Naive thymus-derived CD4-positive, alpha-beta T cell (primary cell): ENCODE data around the gene SLC39A6. TPM values are rescaled to one million over a fixed set of nuclear protein-coding genes. Genes with fewer than 3 reads are reported as not detected.
A peak's percentile ranks its signal among the peaks of the same experiment; 100 is the strongest.
"Not testable (repeated sequence)": the region's sequence is repeated elsewhere in the genome, so short reads cannot be mapped to it uniquely, and the experiment has no call there.

Source experiments
- ATAC-seq: fragments of 150-1000 bp; cut with Tn5 transposase; 2 replicates; pipeline ENCODE4 v1.10.0; 2021; ENCODE audit warnings: mild to moderate bottlenecking, moderate library complexity
- CTCF ChIA-PET: fragments of 350-600 bp; sonication (Branson Sonifier 250); formaldehyde crosslinking; loops from one replicate; lab custom pipeline; 2021; ENCODE audit warnings: antibody characterized with exemption; lab: Charles Lee
- POLR2A ChIA-PET: fragments of 350-600 bp; sonication (Branson Sonifier 250); formaldehyde crosslinking; loops from one replicate; lab custom pipeline; 2021; ENCODE audit warnings: antibody characterized with exemption, inconsistent platforms; lab: Charles Lee
- DNase-seq, 9 donors: peaks; one replicate each; pipeline versions ENCODE4 v3.0.0 to v3.0.0-alpha.2; 2020 to 2022; ENCODE audit warnings: mixed read lengths in 1 of 9
- H3K27ac ChIP-seq: one replicate; pipeline ENCODE4 v1.7.0; 2013; ENCODE audit warnings: mild to moderate bottlenecking, low read depth, low read length, moderate library complexity
- H3K27me3 ChIP-seq, 2 donors: one replicate each; pipeline ENCODE4 v1.7.0; 2013; ENCODE audit warnings: low read length in 2 of 2, mild to moderate bottlenecking in 2 of 2, moderate library complexity in 2 of 2; ENCODE audit not compliant: control insufficient read depth in 2 of 2, insufficient read depth in 2 of 2
- H3K36me3 ChIP-seq, 3 experiments: 1 replicate in 2 of 3; 2 replicates in 1 of 3; pipeline ENCODE4 v1.7.0; 2013; ENCODE audit warnings: low read length in 3 of 3, mild to moderate bottlenecking in 3 of 3, moderate library complexity in 1 of 3; ENCODE audit not compliant: insufficient read depth in 3 of 3, control insufficient read depth in 2 of 3
- H3K4me1 ChIP-seq, 2 donors: one replicate each; pipeline ENCODE4 v1.7.0; 2013; ENCODE audit warnings: low read length in 2 of 2, mild to moderate bottlenecking in 2 of 2, moderate library complexity in 1 of 2; ENCODE audit not compliant: control insufficient read depth in 2 of 2, insufficient read depth in 2 of 2
- H3K4me3 ChIP-seq: 2 replicates; pipeline ENCODE4 v1.7.0; 2013; ENCODE audit warnings: mild to moderate bottlenecking, low read length
- H3K9me3 ChIP-seq, 3 experiments: 1 replicate in 2 of 3; 2 replicates in 1 of 3; pipeline ENCODE4 v1.7.0; 2013; ENCODE audit warnings: low read length in 3 of 3; ENCODE audit not compliant: control insufficient read depth in 2 of 3
- H3K27ac Mint-ChIP-seq, 9 donors: one replicate each; pipeline ENCODE4 v1.8.0; 2020 to 2022; ENCODE audit warnings: mixed read lengths in 9 of 9, mild to moderate bottlenecking in 8 of 9, moderate library complexity in 5 of 9, inconsistent platforms in 2 of 9
- H3K27me3 Mint-ChIP-seq, 5 donors: one replicate each; pipeline ENCODE4 v1.8.0; 2021 to 2022; ENCODE audit warnings: mixed read lengths in 5 of 5, mild to moderate bottlenecking in 1 of 5
- H3K36me3 Mint-ChIP-seq, 5 donors: one replicate each; pipeline ENCODE4 v1.8.0; 2020 to 2022; ENCODE audit warnings: mixed read lengths in 5 of 5, mild to moderate bottlenecking in 3 of 5, inconsistent platforms in 1 of 5
- H3K4me1 Mint-ChIP-seq, 7 donors: one replicate each; pipeline ENCODE4 v1.8.0; 2020 to 2022; ENCODE audit warnings: mixed read lengths in 7 of 7, mild to moderate bottlenecking in 3 of 7, inconsistent platforms in 1 of 7
- H3K4me3 Mint-ChIP-seq, 10 donors: one replicate each; pipeline ENCODE4 v1.8.0; 2020 to 2022; ENCODE audit warnings: mild to moderate bottlenecking in 10 of 10, mixed read lengths in 10 of 10, moderate library complexity in 6 of 10, inconsistent platforms in 2 of 10
- H3K9me3 Mint-ChIP-seq, 11 donors: one replicate each; pipeline ENCODE4 v1.8.0; 2020 to 2022; ENCODE audit warnings: mixed read lengths in 11 of 11, mild to moderate bottlenecking in 4 of 11, inconsistent platforms in 1 of 11, moderate library complexity in 1 of 11
- intact Hi-C, 2 donors: fragments of 100-400 bp; cut with micrococcal nuclease; formaldehyde crosslinking; loops; one replicate each; pipeline ENCODE4 v1.15.1; 2023
- polyA plus RNA-seq, 2 donors: library from polyadenylated mRNA; unstranded; fragments of 300-500 nt; fragmentation: Illumina TruSeq; gene quantifications; one replicate each; pipeline ENCODE4 v1.2.3, GENCODE V29; 2021
- total RNA-seq, 6 experiments: library from RNA in 5 of 6; stranded (reverse) in 5 of 6; gene quantifications; 1 replicate in 5 of 6; 2 replicates in 1 of 6; pipeline ENCODE4 v1.2.3 and lab custom pipeline; 2021 to 2026

SLC39A6 gene
- total and polyA plus RNA-seq, 7 experiments from 2014 or later = 12.1 to 27.8 (median 17.5) TPM

GRCh38 chr18:36077764-36078163, 51.4 kb downstream of the SLC39A6 start:
- H3K9me3 Mint-ChIP-seq = peaks cover 0 to 39% (median 20%) of the 10 kb centered on the region in 11 donors
- H3K4me1 ChIP-seq, H3K27ac ChIP-seq, H3K36me3 ChIP-seq, CTCF ChIA-PET, POLR2A ChIA-PET, intact Hi-C loops, H3K4me3 ChIP-seq, DNase-seq, H3K27ac Mint-ChIP-seq, H3K4me3 Mint-ChIP-seq, ATAC-seq, H3K9me3 ChIP-seq, H3K4me1 Mint-ChIP-seq, H3K27me3 ChIP-seq: not testable (repeated sequence)
- peaks cover 5 to 23% (median 14%) of the 10 kb centered on the region in 5 donors for H3K27me3 Mint-ChIP-seq
- H3K36me3 Mint-ChIP-seq = peaks cover 0 to 15% (median 4%) of the 10 kb centered on the region in 5 donors

DNA sequence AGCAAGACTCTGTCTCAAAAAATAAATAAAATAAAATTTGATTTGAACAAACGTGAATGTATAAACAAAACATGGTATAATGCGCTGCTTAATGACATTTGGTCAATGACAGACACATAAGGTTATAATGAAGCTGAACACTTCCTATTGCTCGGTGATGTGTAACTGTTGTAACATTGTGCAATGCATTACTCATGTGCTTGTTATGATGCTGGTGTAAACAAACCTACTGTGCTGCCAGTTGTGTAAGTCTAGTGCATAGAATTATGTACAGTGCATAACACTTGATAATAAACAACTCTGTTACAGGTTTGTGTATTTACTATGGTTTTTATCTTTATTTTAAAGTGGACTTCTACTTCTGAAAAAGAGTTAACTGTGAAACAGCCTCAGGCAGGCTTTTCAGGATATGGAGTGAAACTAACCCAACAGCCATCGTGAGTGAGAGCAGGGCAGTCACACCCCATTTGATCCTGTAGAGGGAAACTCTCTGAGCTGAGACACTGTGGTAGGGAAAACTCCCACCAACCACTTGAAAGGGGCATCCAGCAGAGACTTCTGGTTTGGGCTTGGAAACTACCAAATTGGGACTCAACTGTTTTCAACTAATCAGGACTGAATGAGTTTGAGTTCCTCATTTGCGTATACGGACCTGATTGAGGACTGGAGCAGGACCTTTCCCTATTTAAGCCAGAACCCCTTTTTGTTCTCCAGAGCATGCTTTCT, 53.1 kb downstream of the SLC39A6 start:
- CTCF ChIA-PET = no interaction called here
- no peaks in the 10 kb centered on the region for H3K9me3 ChIP-seq
- no peak overlapping the region for H3K4me3 ChIP-seq
- H3K27me3 Mint-ChIP-seq = peaks cover 5 to 18% (median 14%) of the 10 kb centered on the region in 5 donors
- POLR2A ChIA-PET = no interaction called here
- no peak for DNase-seq
- no peak overlapping the region for H3K27ac Mint-ChIP-seq
- H3K27me3 ChIP-seq = no peaks in the 10 kb centered on the region
- H3K4me3 Mint-ChIP-seq = no peak overlapping the region
- ATAC-seq = peak; percentile 73
- H3K36me3 Mint-ChIP-seq = peaks cover 0 to 9% (median 2%) of the 10 kb centered on the region in 5 donors
- H3K4me1 Mint-ChIP-seq = peaks cover 0 to 1% (median 0%) of the 10 kb centered on the region in 7 donors
- no peaks in the 10 kb centered on the region for H3K36me3 ChIP-seq
- H3K9me3 Mint-ChIP-seq = peaks cover 0 to 24% (median 11%) of the 10 kb centered on the region in 11 donors
- no peaks in the 10 kb centered on the region for H3K4me1 ChIP-seq
- no peak overlapping the region for H3K27ac ChIP-seq
- intact Hi-C loops = no loop called here

- DNase-seq = no peak
- no peaks in the 10 kb centered on the region for H3K9me3 ChIP-seq
- Mint-ChIP-seq H3K27me3 (peaks cover 10 to 21% (median 14%) of the 10 kb centered on the region in 5 donors), H3K36me3 (peaks cover 0 to 4% (median 0%) of the 10 kb centered on the region in 5 donors), H3K27ac (no peak overlapping the region), H3K4me1 (peaks cover 0 to 3% (median 0%) of the 10 kb centered on the region in 7 donors), H3K4me3 (no peak overlapping the region), H3K9me3 (peaks cover 0 to 8% (median 5%) of the 10 kb centered on the region in 11 donors)
- intact Hi-C loops = no loop called here
- ATAC-seq = no peak
- no peaks in the 10 kb centered on the region for H3K4me1 ChIP-seq
- no peak overlapping the region for H3K4me3 ChIP-seq
- H3K27me3 ChIP-seq = no peaks in the 10 kb centered on the region
- H3K27ac ChIP-seq = no peak overlapping the region
- no peaks in the 10 kb centered on the region for H3K36me3 ChIP-seq
- CTCF ChIA-PET = interaction anchor here (1.2 kb wide), 1 partner anchor 215 kb away, joined by 3 read pairs; no protein-coding TSS in a partner anchor
- POLR2A ChIA-PET = no interaction called here
Measured at GRCh38 chr18:36074435-36074834, 54.7 kb downstream of the SLC39A6 start.

DNA sequence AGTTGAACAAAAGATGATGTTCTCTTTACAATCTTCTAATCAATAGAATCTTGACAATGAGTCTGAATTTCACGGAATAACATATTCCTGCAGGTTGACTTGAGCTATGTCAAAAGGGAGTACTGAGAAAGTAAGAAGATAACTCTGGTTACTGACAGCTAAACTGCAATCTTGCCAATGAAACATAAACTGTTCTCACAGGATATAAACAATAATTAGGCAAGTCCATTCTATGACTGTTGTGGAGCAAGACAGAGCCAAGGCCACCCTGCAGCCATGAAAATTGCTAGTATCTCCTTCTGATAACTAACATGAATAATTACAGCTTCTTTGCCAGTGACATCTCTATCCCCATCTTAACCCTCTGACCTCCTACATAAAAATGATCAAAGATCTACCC, 55.5 kb downstream of the SLC39A6 start:
- H3K27me3 Mint-ChIP-seq = peaks cover 10 to 21% (median 14%) of the 10 kb centered on the region in 5 donors
- H3K4me1 ChIP-seq = no peaks in the 10 kb centered on the region
- H3K27ac ChIP-seq = no peak overlapping the region
- H3K4me1 Mint-ChIP-seq = peaks cover 0 to 3% (median 0%) of the 10 kb centered on the region in 7 donors
- intact Hi-C loops = no loop called here
- no peaks in the 10 kb centered on the region for H3K36me3 ChIP-seq
- POLR2A ChIA-PET = no interaction called here
- no peak overlapping the region for H3K4me3 Mint-ChIP-seq
- no peak for ATAC-seq
- H3K4me3 ChIP-seq = no peak overlapping the region
- H3K36me3 Mint-ChIP-seq = peaks cover 0 to 1% (median 0%) of the 10 kb centered on the region in 5 donors
- H3K9me3 Mint-ChIP-seq = peaks cover 0 to 2% (median 0%) of the 10 kb centered on the region in 11 donors
- CTCF ChIA-PET = interaction anchor here (1.2 kb wide), 1 partner anchor 216 kb away, joined by 3 read pairs; no protein-coding TSS in a partner anchor
- no peaks in the 10 kb centered on the region for H3K9me3 ChIP-seq
- H3K27ac Mint-ChIP-seq = peak overlapping the region in 2 of 9 donors; percentile 1 to 30
- H3K27me3 ChIP-seq = no peaks in the 10 kb centered on the region
- no peak for DNase-seq

GRCh38 chr18:36072406-36072805, 56.7 kb downstream of the SLC39A6 start:
- H3K9me3 ChIP-seq, H3K4me1 ChIP-seq, H3K27ac Mint-ChIP-seq, H3K27me3 ChIP-seq, intact Hi-C loops, DNase-seq, H3K27ac ChIP-seq, H3K4me3 Mint-ChIP-seq, CTCF ChIA-PET, H3K9me3 Mint-ChIP-seq, POLR2A ChIA-PET, ATAC-seq, H3K4me1 Mint-ChIP-seq, H3K36me3 ChIP-seq, H3K36me3 Mint-ChIP-seq, H3K4me3 ChIP-seq: not testable (repeated sequence)
- peaks cover 10 to 21% (median 14%) of the 10 kb centered on the region in 5 donors for H3K27me3 Mint-ChIP-seq

GRCh38 chr18:36067055-36067957, 61.8 kb downstream of the SLC39A6 start, which contains the start of gene RPRD1A:
TSS of gene RPRD1A (minus strand) at chr18:36067559. CDS start at chr18:36067404, 155 bp downstream.
- Histone ChIP-seq H3K27me3 (no peaks in the 10 kb centered on the region), H3K36me3 (peaks cover 0 to 6% (median 0%) of the 10 kb centered on the region in 3 experiments), H3K9me3 (no peaks in the 10 kb centered on the region), H3K4me3 (peak within 1 kb of the TSS; percentile 88), H3K27ac (peak within 1 kb of the TSS; percentile 79), H3K4me1 (peaks cover 11 to 16% of the 10 kb centered on the region in 2 donors)
- Mint-ChIP-seq H3K27ac (peak within 1 kb of the TSS; percentile 85 to 97 (median 94)), H3K4me1 (peaks cover 26 to 50% (median 44%) of the 10 kb centered on the region in 7 donors), H3K36me3 (peaks cover 3 to 11% (median 5%) of the 10 kb centered on the region in 5 donors), H3K9me3 (peaks cover 0 to 3% (median 0%) of the 10 kb centered on the region in 11 donors), H3K27me3 (peaks cover 0 to 5% (median 0%) of the 10 kb centered on the region in 5 donors), H3K4me3 (peak within 1 kb of the TSS; percentile 92 to 98 (median 96))
- CTCF ChIA-PET = no interaction called here
- ATAC-seq (peak; percentile 96), DNase-seq (peak; percentile 90 to 98 (median 94))
- intact Hi-C loops = loop anchor here (1.0 to 10.0 kb wide), 14 partner anchors 17 to 1090 kb away; partner anchors contain the start of genes ELP2 (in 2 of the 2), INO80C (in 2 of the 2), MAPRE2 (in 2 of the 2) and RMP24 (in 2 of the 2)
- POLR2A ChIA-PET = interaction anchor here (0.7 to 3.3 kb wide), 6 partner anchors 11 to 774 kb away, joined by 3 to 16 read pairs (median 3); partner anchors contain the start of genes ELP2, RMP24 and SLC39A6
